ENCODE data around the gene SFXN2. TPM values are rescaled to one million over a fixed set of nuclear protein-coding genes. Genes with fewer than 3 reads are reported as not detected.

Gene SFXN2
- total and polyA plus RNA-seq, 2 experiments from 2014 or later: 5.7 to 6.2 TPM

DNA sequence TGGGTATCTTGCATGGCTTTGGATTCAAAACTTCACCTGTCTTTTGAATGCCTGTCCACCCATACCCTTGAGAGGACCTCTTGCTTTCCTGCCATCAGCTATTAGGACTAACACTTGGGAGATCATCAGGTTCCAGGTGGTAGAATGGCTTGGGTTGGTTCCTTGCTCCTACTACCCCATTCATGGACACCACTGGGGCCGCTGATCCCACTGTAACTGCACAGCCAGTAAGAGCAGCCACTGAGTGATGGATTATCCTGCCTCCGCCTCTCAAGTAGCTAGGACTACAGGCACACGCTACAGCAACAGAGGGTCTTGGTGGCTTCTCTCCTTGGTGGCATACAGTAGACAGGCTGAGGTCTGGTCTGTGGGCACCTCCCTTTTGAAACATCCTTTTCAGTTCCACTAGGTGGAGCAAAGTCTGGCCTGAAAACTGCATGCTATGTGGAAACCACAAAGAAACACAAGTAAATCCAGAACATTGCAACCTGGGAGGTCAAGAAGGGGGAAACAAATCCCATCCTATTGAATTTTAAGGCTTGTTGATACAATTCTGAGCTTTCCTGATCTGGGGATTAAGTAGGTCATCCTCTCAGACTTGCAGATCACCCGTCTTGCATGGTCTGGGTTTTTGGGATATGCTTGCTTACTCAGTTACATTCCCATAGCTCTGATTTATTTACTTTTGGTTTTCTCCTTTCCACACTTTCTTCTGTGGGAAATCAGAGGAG lies 38.7 kb downstream of the SFXN2 start:
- Mint-ChIP-seq H3K27me3 (ENCODE audit: insufficient read depth, low read depth, poor library complexity) (no peaks in the 10 kb centered on the region), H3K27ac (no peak overlapping the region), H3K36me3 (ENCODE audit: low read depth) (no peaks in the 10 kb centered on the region), H3K9me3 (no peaks in the 10 kb centered on the region; the same call in 2 of the 3 replicates), H3K4me1 (peaks cover 9% of the 10 kb centered on the region; the same call in 2 of the 3 replicates), H3K4me3 (no peak overlapping the region)
- ATAC-seq (peak; percentile 94), DNase-seq (ENCODE audit: low spot score) (peak; percentile 75)
- Histone ChIP-seq H3K4me1 (ENCODE audit: insufficient read depth) (0 out of 2 replicates have a peak, but pooled peaks cover 3% of the 10 kb centered on the region), H4K20me1 (replicated peaks; ENCODE audit: insufficient read depth) (peaks cover 6% of the 10 kb centered on the region; the same call in 1 of the 2 replicates), H3K27me3 (ENCODE audit: insufficient read depth) (no peaks in the 10 kb centered on the region), H3K4me2 (no peak overlapping the region), H3K9me2 (ENCODE audit: insufficient read depth) (no peaks in the 10 kb centered on the region), H3K27ac (ENCODE audit: low read depth) (no peak overlapping the region), H3F3A (replicated peaks; ENCODE audit: low read depth) (no peaks in the 10 kb centered on the region), H3K4me3 (no peak overlapping the region), H3K36me3 (ENCODE audit: insufficient read depth) (no peaks in the 10 kb centered on the region), H3K79me2 (replicated peaks; ENCODE audit: insufficient read depth) (peaks cover 19% of the 10 kb centered on the region), H2AFZ (no peak overlapping the region)
- TF ChIP-seq, protein P1, sequence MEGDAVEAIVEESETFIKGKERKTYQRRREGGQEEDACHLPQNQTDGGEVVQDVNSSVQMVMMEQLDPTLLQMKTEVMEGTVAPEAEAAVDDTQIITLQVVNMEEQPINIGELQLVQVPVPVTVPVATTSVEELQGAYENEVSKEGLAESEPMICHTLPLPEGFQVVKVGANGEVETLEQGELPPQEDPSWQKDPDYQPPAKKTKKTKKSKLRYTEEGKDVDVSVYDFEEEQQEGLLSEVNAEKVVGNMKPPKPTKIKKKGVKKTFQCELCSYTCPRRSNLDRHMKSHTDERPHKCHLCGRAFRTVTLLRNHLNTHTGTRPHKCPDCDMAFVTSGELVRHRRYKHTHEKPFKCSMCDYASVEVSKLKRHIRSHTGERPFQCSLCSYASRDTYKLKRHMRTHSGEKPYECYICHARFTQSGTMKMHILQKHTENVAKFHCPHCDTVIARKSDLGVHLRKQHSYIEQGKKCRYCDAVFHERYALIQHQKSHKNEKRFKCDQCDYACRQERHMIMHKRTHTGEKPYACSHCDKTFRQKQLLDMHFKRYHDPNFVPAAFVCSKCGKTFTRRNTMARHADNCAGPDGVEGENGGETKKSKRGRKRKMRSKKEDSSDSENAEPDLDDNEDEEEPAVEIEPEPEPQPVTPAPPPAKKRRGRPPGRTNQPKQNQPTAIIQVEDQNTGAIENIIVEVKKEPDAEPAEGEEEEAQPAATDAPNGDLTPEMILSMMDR (conservative IDR thresholded peaks at IDR 0.05; ENCODE audit: low read depth in 2 of 2): peak; percentile 67 to 70
- TF ChIP-seq CREB1 (CRISPR knock-in tag; IDR thresholded peaks at IDR 0.05; ENCODE audit: low read depth): no peak

DNA sequence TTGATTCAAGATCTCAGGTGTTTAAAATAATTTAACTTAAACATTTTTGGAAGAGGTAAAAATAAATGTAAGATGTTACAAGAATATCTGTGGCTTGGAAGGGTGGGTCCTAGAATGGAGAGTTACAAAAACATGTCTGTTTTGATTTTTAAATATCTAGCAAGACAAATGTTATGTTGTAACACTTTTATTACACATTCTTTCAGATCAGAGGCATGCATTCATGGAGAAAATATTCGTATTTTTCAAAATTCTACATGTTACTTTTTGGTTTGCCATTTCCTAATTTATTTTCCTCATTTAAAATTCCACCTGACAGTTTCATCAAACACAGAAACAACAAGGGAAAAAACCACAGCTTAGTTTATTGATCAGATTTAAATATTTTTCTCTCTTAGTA lies 39.3 kb downstream of the SFXN2 start:
- peaks cover 3% of the 10 kb centered on the region; the same call in 1 of the 2 replicates for H3K4me1 ChIP-seq (ENCODE audit: insufficient read depth)
- Mint-ChIP-seq H3K36me3 (ENCODE audit: low read depth) (no peaks in the 10 kb centered on the region), H3K9me3 (no peaks in the 10 kb centered on the region; the same call in 2 of the 3 replicates), H3K4me3 (no peak overlapping the region), H3K27me3 (ENCODE audit: insufficient read depth, low read depth, poor library complexity) (no peaks in the 10 kb centered on the region), H3K4me1 (peaks cover 15% of the 10 kb centered on the region; the same call in 2 of the 3 replicates), H3K27ac (no peak overlapping the region)
- no peaks in the 10 kb centered on the region for H3K27me3 ChIP-seq (ENCODE audit: insufficient read depth)
- no peaks in the 10 kb centered on the region; the same call in 1 of the 2 replicates for H4K20me1 ChIP-seq (replicated peaks; ENCODE audit: insufficient read depth)
- no peak overlapping the region for H3K4me3 ChIP-seq
- no peaks in the 10 kb centered on the region for H3K36me3 ChIP-seq (ENCODE audit: insufficient read depth)
- no peaks in the 10 kb centered on the region for H3K9me2 ChIP-seq (ENCODE audit: insufficient read depth)
- H3K27ac ChIP-seq (ENCODE audit: low read depth): no peak overlapping the region
- DNase-seq (ENCODE audit: low spot score) (no peak), ATAC-seq (no peak)
- no peaks in the 10 kb centered on the region for H3F3A ChIP-seq (replicated peaks; ENCODE audit: low read depth)
- no peak overlapping the region for H2AFZ ChIP-seq
- peaks cover 24% of the 10 kb centered on the region for H3K79me2 ChIP-seq (replicated peaks; ENCODE audit: insufficient read depth)
- H3K4me2 ChIP-seq: no peak overlapping the region
- TF ChIP-seq CREB1 (CRISPR knock-in tag; IDR thresholded peaks at IDR 0.05; ENCODE audit: low read depth) (no peak), EZH2 (IDR thresholded peaks at IDR 0.05; ENCODE audit: low read depth, unreplicated experiment) (no peak)
- TF ChIP-seq, protein P1 (conservative IDR thresholded peaks at IDR 0.05; ENCODE audit: low read depth in 2 of 2): no peak
- TF ChIP-seq, protein P2, sequence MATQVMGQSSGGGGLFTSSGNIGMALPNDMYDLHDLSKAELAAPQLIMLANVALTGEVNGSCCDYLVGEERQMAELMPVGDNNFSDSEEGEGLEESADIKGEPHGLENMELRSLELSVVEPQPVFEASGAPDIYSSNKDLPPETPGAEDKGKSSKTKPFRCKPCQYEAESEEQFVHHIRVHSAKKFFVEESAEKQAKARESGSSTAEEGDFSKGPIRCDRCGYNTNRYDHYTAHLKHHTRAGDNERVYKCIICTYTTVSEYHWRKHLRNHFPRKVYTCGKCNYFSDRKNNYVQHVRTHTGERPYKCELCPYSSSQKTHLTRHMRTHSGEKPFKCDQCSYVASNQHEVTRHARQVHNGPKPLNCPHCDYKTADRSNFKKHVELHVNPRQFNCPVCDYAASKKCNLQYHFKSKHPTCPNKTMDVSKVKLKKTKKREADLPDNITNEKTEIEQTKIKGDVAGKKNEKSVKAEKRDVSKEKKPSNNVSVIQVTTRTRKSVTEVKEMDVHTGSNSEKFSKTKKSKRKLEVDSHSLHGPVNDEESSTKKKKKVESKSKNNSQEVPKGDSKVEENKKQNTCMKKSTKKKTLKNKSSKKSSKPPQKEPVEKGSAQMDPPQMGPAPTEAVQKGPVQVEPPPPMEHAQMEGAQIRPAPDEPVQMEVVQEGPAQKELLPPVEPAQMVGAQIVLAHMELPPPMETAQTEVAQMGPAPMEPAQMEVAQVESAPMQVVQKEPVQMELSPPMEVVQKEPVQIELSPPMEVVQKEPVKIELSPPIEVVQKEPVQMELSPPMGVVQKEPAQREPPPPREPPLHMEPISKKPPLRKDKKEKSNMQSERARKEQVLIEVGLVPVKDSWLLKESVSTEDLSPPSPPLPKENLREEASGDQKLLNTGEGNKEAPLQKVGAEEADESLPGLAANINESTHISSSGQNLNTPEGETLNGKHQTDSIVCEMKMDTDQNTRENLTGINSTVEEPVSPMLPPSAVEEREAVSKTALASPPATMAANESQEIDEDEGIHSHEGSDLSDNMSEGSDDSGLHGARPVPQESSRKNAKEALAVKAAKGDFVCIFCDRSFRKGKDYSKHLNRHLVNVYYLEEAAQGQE (IDR thresholded peaks at IDR 0.05; ENCODE audit: unreplicated experiment): no peak
- TF ChIP-seq, protein P3, sequence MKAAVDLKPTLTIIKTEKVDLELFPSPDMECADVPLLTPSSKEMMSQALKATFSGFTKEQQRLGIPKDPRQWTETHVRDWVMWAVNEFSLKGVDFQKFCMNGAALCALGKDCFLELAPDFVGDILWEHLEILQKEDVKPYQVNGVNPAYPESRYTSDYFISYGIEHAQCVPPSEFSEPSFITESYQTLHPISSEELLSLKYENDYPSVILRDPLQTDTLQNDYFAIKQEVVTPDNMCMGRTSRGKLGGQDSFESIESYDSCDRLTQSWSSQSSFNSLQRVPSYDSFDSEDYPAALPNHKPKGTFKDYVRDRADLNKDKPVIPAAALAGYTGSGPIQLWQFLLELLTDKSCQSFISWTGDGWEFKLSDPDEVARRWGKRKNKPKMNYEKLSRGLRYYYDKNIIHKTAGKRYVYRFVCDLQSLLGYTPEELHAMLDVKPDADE (IDR thresholded peaks at IDR 0.05): no peak

All from GM23338 (cell line).